IPS-18a (cell line): ENCODE measurements around the gene MSS51.

Experiments
- H3K27ac ChIP-seq: one replicate; pipeline ENCODE4 v1.5.1; 2013; ENCODE audit warnings: low read length
- H3K27me3 ChIP-seq: one replicate; pipeline ENCODE4 v1.6.1; 2013; ENCODE audit warnings: mild to moderate bottlenecking, low read length; ENCODE audit not compliant: control insufficient read depth, insufficient read depth
- H3K36me3 ChIP-seq: one replicate; pipeline ENCODE4 v1.6.1; 2013; ENCODE audit warnings: low read depth, low read length; ENCODE audit not compliant: control insufficient read depth
- H3K4me1 ChIP-seq: one replicate; pipeline ENCODE4 v1.6.1; 2013; ENCODE audit warnings: low read depth, low read length; ENCODE audit not compliant: control insufficient read depth
- H3K4me3 ChIP-seq: one replicate; pipeline ENCODE4 v1.5.1; 2013; ENCODE audit warnings: low read length
- H3K9ac ChIP-seq: one replicate; pipeline ENCODE4 v1.6.1; 2013; ENCODE audit warnings: mild to moderate bottlenecking, low read length, moderate library complexity
- H3K9me3 ChIP-seq: one replicate; pipeline ENCODE4 v1.6.1; 2013; ENCODE audit warnings: low read depth, low read length; ENCODE audit not compliant: control insufficient read depth

MSS51 gene

GRCh38 chr10:73433538-73433867, at the start of gene MSS51:
TSS of gene MSS51 (minus strand) at chr10:73433561. CDS start at chr10:73428284, 5,277 bp downstream.
- H3K4me3 ChIP-seq, result no peak within 1 kb of the TSS
- no peak within 1 kb of the TSS for H3K27ac ChIP-seq
- H3K27me3 ChIP-seq, result no peaks in the 10 kb centered on the region
- no peaks in the 10 kb centered on the region for H3K4me1 ChIP-seq
- H3K9me3 ChIP-seq, result no peaks in the 10 kb centered on the region
- peaks cover 7% of the 10 kb centered on the region for H3K36me3 ChIP-seq
- no peak within 1 kb of the TSS for H3K9ac ChIP-seq

- Histone ChIP-seq H3K9me3 (no peaks in the 10 kb centered on the region), H3K36me3 (peaks cover 35% of the 10 kb centered on the region), H3K4me1 (no peaks in the 10 kb centered on the region), H3K27ac (no peak overlapping the region), H3K9ac (no peak overlapping the region), H3K4me3 (no peak overlapping the region), H3K27me3 (no peaks in the 10 kb centered on the region)
These were observed 46.8 kb upstream of the MSS51 start for GRCh38 chr10:73480158-73480557.

GRCh38 chr10:73478636-73479035, 45.3 kb upstream of the MSS51 start:
- Histone ChIP-seq H3K4me1 (no peaks in the 10 kb centered on the region), H3K9me3 (no peaks in the 10 kb centered on the region), H3K27me3 (no peaks in the 10 kb centered on the region), H3K36me3 (peaks cover 43% of the 10 kb centered on the region), H3K4me3 (no peak overlapping the region), H3K9ac (no peak overlapping the region), H3K27ac (no peak overlapping the region)

- Histone ChIP-seq H3K27ac (no peak overlapping the region), H3K9ac (no peak overlapping the region), H3K4me3 (no peak overlapping the region), H3K27me3 (no peaks in the 10 kb centered on the region), H3K9me3 (no peaks in the 10 kb centered on the region), H3K36me3 (peaks cover 66% of the 10 kb centered on the region), H3K4me1 (no peaks in the 10 kb centered on the region)
These were observed 37.9 kb upstream of the MSS51 start for GRCh38 chr10:73471226-73471625.

GRCh38 chr10:73469579-73469978, 36.2 kb upstream of the MSS51 start:
- no peak overlapping the region for H3K4me3 ChIP-seq
- H3K36me3 ChIP-seq, result peaks cover 59% of the 10 kb centered on the region
- no peaks in the 10 kb centered on the region for H3K9me3 ChIP-seq
- no peak overlapping the region for H3K9ac ChIP-seq
- no peaks in the 10 kb centered on the region for H3K4me1 ChIP-seq
- H3K27me3 ChIP-seq, result no peaks in the 10 kb centered on the region
- no peak overlapping the region for H3K27ac ChIP-seq

- Histone ChIP-seq H3K4me3 (no peak overlapping the region), H3K9ac (no peak overlapping the region), H3K27ac (no peak overlapping the region), H3K4me1 (no peaks in the 10 kb centered on the region), H3K9me3 (no peaks in the 10 kb centered on the region), H3K36me3 (peaks cover 50% of the 10 kb centered on the region), H3K27me3 (no peaks in the 10 kb centered on the region)
These were observed 33.8 kb upstream of the MSS51 start for GRCh38 chr10:73467206-73467605.

- peaks cover 39% of the 10 kb centered on the region for H3K36me3 ChIP-seq
- no peak overlapping the region for H3K27ac ChIP-seq
- no peaks in the 10 kb centered on the region for H3K9me3 ChIP-seq
- no peak overlapping the region for H3K9ac ChIP-seq
- H3K27me3 ChIP-seq, result no peaks in the 10 kb centered on the region
- no peak overlapping the region for H3K4me3 ChIP-seq
- no peaks in the 10 kb centered on the region for H3K4me1 ChIP-seq
These were observed 32.8 kb upstream of the MSS51 start for GRCh38 chr10:73465978-73466726.

GRCh38 chr10:73460897-73461296, 27.5 kb upstream of the MSS51 start:
- H3K4me3 ChIP-seq, result no peak overlapping the region
- no peaks in the 10 kb centered on the region for H3K27me3 ChIP-seq
- H3K9ac ChIP-seq, result no peak overlapping the region
- no peaks in the 10 kb centered on the region for H3K4me1 ChIP-seq
- no peaks in the 10 kb centered on the region for H3K9me3 ChIP-seq
- no peak overlapping the region for H3K27ac ChIP-seq
- peaks cover 9% of the 10 kb centered on the region for H3K36me3 ChIP-seq

GRCh38 chr10:73459683-73460314, 26.4 kb upstream of the MSS51 start:
- no peak overlapping the region for H3K27ac ChIP-seq
- no peaks in the 10 kb centered on the region for H3K9me3 ChIP-seq
- H3K4me1 ChIP-seq, result no peaks in the 10 kb centered on the region
- peaks cover 3% of the 10 kb centered on the region for H3K36me3 ChIP-seq
- no peak overlapping the region for H3K4me3 ChIP-seq
- H3K9ac ChIP-seq, result no peak overlapping the region
- H3K27me3 ChIP-seq, result no peaks in the 10 kb centered on the region

GRCh38 chr10:73456187-73456890, 23.0 kb upstream of the MSS51 start:
- H3K4me1 ChIP-seq, result no peaks in the 10 kb centered on the region
- H3K9ac ChIP-seq, result no peak overlapping the region
- H3K36me3 ChIP-seq, result peaks cover 7% of the 10 kb centered on the region
- H3K27ac ChIP-seq, result no peak overlapping the region
- no peaks in the 10 kb centered on the region for H3K27me3 ChIP-seq
- no peaks in the 10 kb centered on the region for H3K9me3 ChIP-seq
- no peak overlapping the region for H3K4me3 ChIP-seq

- no peak overlapping the region for H3K27ac ChIP-seq
- no peak overlapping the region for H3K9ac ChIP-seq
- no peaks in the 10 kb centered on the region for H3K9me3 ChIP-seq
- H3K27me3 ChIP-seq, result no peaks in the 10 kb centered on the region
- no peaks in the 10 kb centered on the region for H3K4me1 ChIP-seq
- H3K36me3 ChIP-seq, result peaks cover 9% of the 10 kb centered on the region
- no peak overlapping the region for H3K4me3 ChIP-seq
These were observed 15.8 kb upstream of the MSS51 start for GRCh38 chr10:73449113-73449512.
